ENCODE data around the gene EPG5.

DNA sequence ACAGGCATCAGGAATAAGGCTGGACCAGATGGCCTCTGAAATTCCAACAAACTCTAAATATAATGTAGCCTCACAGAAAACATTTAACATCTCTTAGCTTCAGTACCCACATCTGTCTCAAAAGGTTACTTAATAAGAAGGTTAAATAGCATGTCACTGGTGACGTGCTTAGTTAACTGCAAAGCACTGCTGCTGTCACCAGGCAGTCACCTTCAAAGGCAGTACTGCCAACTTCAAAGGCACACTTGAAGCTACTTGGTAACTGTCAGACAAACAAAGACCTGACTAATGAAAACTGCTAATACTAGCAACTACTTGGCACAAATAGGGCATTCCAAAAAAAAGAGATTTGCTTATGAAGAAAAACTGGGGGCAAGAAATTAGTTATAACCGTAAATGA is 36.2 kb downstream of the EPG5 start:
- TF ChIP-seq, protein P1, sequence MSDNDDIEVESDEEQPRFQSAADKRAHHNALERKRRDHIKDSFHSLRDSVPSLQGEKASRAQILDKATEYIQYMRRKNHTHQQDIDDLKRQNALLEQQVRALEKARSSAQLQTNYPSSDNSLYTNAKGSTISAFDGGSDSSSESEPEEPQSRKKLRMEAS (IDR thresholded peaks at IDR 0.05), result no peak
- TF ChIP-seq POLR2A (IDR thresholded peaks at IDR 0.05; ENCODE audit: low read length) (no peak), CHD4 (IDR thresholded peaks at IDR 0.05; ENCODE audit: borderline replicate concordance) (no peak), ZNF302 (CRISPR knock-in tag; IDR thresholded peaks at IDR 0.05) (no peak), RAD21 (conservative IDR thresholded peaks at IDR 0.05 in 1 of 2, IDR thresholded peaks at IDR 0.05 in 1 of 2) (no peak), SMC3 (IDR thresholded peaks at IDR 0.05) (no peak), PHF8 (IDR thresholded peaks at IDR 0.05; ENCODE audit: borderline replicate concordance, low read depth) (no peak)
- TF ChIP-seq, protein P2, sequence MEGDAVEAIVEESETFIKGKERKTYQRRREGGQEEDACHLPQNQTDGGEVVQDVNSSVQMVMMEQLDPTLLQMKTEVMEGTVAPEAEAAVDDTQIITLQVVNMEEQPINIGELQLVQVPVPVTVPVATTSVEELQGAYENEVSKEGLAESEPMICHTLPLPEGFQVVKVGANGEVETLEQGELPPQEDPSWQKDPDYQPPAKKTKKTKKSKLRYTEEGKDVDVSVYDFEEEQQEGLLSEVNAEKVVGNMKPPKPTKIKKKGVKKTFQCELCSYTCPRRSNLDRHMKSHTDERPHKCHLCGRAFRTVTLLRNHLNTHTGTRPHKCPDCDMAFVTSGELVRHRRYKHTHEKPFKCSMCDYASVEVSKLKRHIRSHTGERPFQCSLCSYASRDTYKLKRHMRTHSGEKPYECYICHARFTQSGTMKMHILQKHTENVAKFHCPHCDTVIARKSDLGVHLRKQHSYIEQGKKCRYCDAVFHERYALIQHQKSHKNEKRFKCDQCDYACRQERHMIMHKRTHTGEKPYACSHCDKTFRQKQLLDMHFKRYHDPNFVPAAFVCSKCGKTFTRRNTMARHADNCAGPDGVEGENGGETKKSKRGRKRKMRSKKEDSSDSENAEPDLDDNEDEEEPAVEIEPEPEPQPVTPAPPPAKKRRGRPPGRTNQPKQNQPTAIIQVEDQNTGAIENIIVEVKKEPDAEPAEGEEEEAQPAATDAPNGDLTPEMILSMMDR (IDR thresholded peaks at IDR 0.05), result no peak

All from A549 (cell line).